Measurements from ENCODE around the gene SUMO1. TPM values are rescaled to one million over a fixed set of nuclear protein-coding genes. Genes with fewer than 3 reads are reported as not detected.
A peak's percentile ranks its signal among the peaks of the same experiment; 100 is the strongest.

SUMO1 gene
- total RNA-seq, 2 experiments from 2014 or later = 101 to 120 TPM

DNA sequence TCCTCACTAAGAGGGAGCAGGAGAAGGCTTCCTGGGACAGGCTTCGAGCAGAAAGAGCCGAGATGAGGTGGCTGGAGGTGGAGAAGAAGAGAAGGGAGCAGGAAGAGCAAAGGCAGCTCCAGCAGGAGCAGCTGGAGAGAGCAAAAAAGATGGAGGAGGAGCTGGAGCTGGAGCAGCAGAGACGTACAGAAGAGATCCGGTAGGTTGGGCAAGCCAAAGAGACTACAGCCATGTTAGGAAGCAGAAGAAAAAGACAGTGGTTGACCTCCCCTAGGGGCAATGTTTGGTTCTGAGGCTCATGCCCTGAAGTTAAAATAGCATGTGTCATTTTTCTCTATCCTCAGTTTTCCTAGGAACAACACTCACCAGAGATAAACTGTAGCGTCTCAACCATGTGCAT lies 45.1 kb downstream of the SUMO1 start:
- H3K27me3 Mint-ChIP-seq = peaks cover 11% of the 10 kb centered on the region
- ChIA-PET POLR2A (no interaction called here), CTCF (interaction anchor here (1.1 kb wide), 1 partner anchor 10 kb away, joined by 3 read pairs; no protein-coding TSS in a partner anchor)
- no peaks in the 10 kb centered on the region for H3K9me3 Mint-ChIP-seq
- no peaks in the 10 kb centered on the region for H3K36me3 Mint-ChIP-seq (ENCODE audit: low read depth)
- no peak overlapping the region for H3K27ac Mint-ChIP-seq
- no peaks in the 10 kb centered on the region for H3K4me1 Mint-ChIP-seq
- no peak for DNase-seq
- no peak overlapping the region for H3K4me3 Mint-ChIP-seq

DNA sequence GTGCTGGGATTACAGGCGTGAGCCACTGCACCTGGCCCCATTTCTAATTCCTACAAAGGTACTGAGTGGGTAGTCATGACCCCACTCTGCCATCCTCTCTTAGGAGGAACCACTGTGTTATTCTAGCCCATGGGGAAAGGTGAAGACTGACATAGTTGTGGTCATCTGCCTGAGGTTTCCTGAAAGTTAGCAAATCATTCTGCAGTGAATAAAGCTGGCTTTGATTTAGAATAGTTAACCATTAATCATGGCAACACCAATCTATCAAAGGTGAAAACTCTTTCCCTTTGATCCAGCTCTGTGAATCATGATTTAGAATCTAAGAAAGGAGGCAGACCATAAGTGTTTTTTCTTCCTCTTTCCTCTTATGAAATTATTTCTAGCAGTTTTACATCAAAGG lies 50.8 kb downstream of the SUMO1 start:
- DNase-seq = no peak
- Mint-ChIP-seq H3K27ac (no peak overlapping the region), H3K4me1 (no peaks in the 10 kb centered on the region), H3K36me3 (ENCODE audit: low read depth) (no peaks in the 10 kb centered on the region), H3K27me3 (peaks cover 12% of the 10 kb centered on the region), H3K4me3 (no peak overlapping the region), H3K9me3 (no peaks in the 10 kb centered on the region)
- POLR2A ChIA-PET = no interaction called here
- CTCF ChIA-PET = no interaction called here

DNA sequence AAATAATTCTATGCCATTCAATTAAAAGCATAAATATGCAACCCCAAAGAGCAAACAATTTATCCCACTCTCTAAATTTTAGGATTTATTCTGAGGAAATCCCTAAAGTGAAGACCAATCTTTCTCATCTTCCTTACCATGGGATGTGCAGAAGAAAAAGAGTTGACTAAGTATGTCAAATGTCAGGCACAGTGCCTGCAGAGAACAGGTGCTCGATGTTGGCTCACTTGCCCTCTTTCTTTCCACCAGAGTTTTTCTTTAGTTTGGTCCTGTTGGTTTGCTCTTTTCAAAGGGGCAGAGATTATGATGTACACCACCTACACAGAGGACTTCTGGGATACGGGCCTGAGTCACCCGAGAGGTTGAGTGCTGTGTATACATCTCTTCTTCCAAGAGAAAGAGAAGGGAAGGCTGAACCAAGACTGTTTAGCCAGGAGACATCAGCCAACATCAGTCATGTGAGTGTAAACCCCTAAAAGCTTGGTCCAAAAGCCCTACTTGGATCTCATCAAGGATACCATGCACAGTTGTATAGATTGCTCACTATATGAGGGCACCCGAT lies 51.7 kb downstream of the SUMO1 start:
- POLR2A ChIA-PET = no interaction called here
- Mint-ChIP-seq H3K4me1 (no peaks in the 10 kb centered on the region), H3K36me3 (ENCODE audit: low read depth) (no peaks in the 10 kb centered on the region), H3K9me3 (no peaks in the 10 kb centered on the region), H3K27me3 (peaks cover 13% of the 10 kb centered on the region), H3K27ac (no peak overlapping the region), H3K4me3 (no peak overlapping the region)
- CTCF ChIA-PET = no interaction called here
- DNase-seq = no peak

DNA sequence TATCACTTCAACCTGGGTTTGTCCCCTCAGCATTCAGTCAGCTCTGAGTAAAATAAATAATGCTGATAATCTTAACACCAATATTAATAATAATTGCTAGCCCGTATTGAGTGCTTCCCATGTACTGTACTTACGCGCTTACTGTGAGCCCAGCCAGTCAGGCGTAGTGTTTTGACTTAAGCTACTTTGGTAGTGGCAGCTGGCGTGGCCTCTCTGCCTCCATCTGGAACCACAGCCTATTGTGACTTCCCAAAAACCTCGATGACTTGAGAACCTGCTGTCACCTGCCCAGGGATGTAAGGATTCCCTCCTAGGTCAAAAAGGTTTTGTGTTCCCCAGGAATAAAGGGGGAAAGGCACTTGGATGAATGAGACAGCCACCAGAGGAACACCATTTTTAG lies 53.2 kb downstream of the SUMO1 start:
- Mint-ChIP-seq H3K9me3 (no peaks in the 10 kb centered on the region), H3K27me3 (peaks cover 14% of the 10 kb centered on the region), H3K36me3 (ENCODE audit: low read depth) (no peaks in the 10 kb centered on the region), H3K4me3 (no peak overlapping the region), H3K27ac (no peak overlapping the region), H3K4me1 (no peaks in the 10 kb centered on the region)
- no peak for DNase-seq
- ChIA-PET CTCF (interaction anchor here (0.7 kb wide), 1 partner anchor 13 kb away, joined by 3 read pairs; no protein-coding TSS in a partner anchor), POLR2A (no interaction called here)

DNA sequence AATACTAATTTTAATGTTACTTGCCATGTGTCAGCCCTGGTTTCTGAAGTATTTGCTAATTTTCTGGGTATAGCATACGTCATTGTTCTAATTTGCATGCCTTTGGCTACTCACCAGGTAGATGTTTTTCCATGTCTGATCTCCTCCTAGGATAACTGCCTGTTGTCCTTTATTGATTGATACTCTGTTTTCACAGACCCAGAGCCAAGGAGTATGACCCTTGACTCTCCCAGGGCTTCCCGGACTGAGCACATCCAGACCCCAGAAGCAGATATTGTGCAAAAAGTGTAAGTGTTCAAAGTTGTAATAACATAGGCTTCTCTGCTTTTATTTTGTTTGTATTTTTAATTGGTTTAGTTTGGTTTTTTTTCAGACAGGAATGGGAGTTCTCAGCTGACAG lies 53.8 kb downstream of the SUMO1 start:
- ChIA-PET POLR2A (interaction anchor here (0.6 kb wide), 1 partner anchor 120 kb away, joined by 3 read pairs; no protein-coding TSS in a partner anchor), CTCF (interaction anchor here (0.6 to 0.7 kb wide), 2 partner anchors 13 to 21 kb away, joined by 3 to 5 read pairs; no protein-coding TSS in a partner anchor)
- no peak overlapping the region for H3K4me3 Mint-ChIP-seq
- H3K4me1 Mint-ChIP-seq = no peaks in the 10 kb centered on the region
- no peaks in the 10 kb centered on the region for H3K36me3 Mint-ChIP-seq (ENCODE audit: low read depth)
- DNase-seq = no peak
- H3K27me3 Mint-ChIP-seq = peaks cover 13% of the 10 kb centered on the region
- no peak overlapping the region for H3K27ac Mint-ChIP-seq
- no peaks in the 10 kb centered on the region for H3K9me3 Mint-ChIP-seq

DNA sequence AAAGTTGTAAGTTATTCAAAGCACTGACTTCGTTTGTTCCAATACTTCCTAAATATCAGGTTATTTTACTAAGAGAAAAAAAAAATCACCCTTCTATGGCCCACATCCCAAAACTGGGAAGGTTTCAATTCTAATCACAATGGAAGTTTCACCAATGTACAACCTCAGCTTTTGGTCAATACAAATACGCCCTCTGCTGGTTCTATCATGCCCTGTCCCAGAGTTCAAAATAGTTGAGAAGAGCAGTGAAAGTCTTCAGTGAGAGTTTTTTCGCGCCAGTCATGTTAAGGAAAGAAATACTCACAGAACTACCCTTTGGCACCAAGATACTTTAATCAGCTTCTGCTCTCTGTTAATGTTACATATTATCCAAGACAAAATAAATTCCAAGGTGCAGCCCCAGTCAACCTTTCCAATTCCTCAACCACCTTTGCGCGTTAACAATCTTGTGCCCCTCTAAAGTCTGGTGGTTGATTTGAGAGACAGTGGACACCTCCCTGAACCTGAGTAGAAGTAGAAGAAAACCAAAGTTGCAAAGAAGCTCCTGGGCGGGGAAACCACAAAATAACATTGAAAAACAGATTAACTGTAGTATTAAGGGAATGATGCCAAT lies 59.9 kb downstream of the SUMO1 start:
- Mint-ChIP-seq H3K27me3 (peaks cover 2% of the 10 kb centered on the region), H3K27ac (no peak overlapping the region), H3K9me3 (no peaks in the 10 kb centered on the region), H3K4me1 (no peaks in the 10 kb centered on the region), H3K36me3 (ENCODE audit: low read depth) (no peaks in the 10 kb centered on the region), H3K4me3 (no peak overlapping the region)
- ChIA-PET POLR2A (no interaction called here), CTCF (interaction anchor here (0.7 to 1.0 kb wide), 3 partner anchors 19 to 318 kb away, joined by 3 to 6 read pairs (median 4); no protein-coding TSS in a partner anchor)
- peak; percentile 64 for DNase-seq

DNA sequence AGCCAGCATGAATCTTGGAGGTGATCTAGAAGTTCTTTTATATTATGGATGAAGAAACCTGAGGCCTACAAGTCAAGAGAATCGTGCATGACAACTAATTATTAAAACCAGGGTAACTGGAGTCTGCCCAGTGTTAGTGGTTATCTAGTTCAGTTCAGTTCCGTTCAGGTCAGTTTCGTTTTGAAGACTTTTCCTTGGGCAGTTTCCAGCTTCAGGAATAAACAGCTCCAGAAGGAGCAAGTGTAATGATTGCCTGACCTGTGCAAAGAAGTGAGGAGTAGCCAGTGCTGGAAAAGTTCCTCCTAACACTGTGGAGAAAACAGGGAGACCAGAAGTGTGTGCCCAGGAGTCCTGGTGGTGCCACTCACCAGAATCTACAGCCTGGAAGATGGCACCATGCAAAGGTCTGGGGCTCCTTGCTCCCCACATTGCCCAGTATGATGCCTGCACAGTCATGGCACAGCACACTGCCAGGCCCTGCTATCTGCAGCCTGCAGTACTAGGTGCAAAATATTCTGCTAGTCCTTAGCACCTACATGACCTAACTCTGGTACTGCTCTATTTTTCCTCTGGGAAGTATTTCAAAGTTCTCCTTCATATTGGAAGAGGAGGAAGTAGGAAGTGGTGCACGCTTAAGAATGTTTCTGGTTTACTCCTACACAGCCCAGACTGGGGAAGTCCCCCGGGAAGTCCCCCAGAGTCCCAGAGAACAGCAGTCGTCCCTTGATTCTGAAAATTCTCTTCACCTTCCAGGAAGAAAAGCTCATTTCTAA lies 65.8 kb downstream of the SUMO1 start:
- Mint-ChIP-seq H3K4me3 (no peak overlapping the region), H3K36me3 (ENCODE audit: low read depth) (no peaks in the 10 kb centered on the region), H3K27me3 (no peaks in the 10 kb centered on the region), H3K4me1 (peaks cover 10% of the 10 kb centered on the region), H3K27ac (no peak overlapping the region), H3K9me3 (no peaks in the 10 kb centered on the region)
- ChIA-PET CTCF (interaction anchor here (1.0 to 1.1 kb wide), 2 partner anchors 12 to 17 kb away, joined by 3 read pairs; no protein-coding TSS in a partner anchor), POLR2A (no interaction called here)
- DNase-seq = no peak

DNA sequence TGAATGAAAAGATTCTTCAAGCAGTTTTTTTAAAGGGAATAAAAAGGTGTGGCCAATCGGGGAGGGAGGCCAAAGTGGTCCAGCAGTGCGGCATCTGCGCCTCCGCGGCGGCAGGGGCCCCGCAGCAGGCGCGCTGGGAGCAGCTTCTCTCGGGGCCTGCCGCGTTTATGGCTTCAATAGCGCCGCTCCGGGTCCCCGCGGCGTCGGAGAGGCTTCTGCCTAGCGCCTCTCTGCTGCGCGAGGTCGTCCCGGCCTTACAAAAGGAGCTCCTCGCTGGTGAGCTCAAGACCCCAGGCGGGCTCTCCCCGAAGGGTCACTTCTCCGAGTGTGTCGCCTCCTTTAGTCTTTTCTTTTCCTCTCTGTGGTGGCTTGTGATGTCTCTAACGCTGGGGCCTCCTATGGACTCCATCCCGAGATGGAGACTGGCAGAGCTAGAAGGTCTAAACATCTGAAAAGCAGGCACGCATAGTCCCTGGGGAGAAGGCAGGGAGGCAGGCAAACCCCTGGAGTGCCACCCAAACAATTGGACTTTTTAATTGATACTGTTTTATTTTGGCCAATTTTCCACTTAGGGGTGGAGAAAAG lies 67.1 kb downstream of the SUMO1 start:
- Mint-ChIP-seq H3K27ac (no peak overlapping the region), H3K9me3 (no peaks in the 10 kb centered on the region), H3K4me1 (peaks cover 10% of the 10 kb centered on the region), H3K27me3 (no peaks in the 10 kb centered on the region), H3K36me3 (ENCODE audit: low read depth) (no peaks in the 10 kb centered on the region), H3K4me3 (no peak overlapping the region)
- DNase-seq = no peak
- POLR2A ChIA-PET = no interaction called here
- CTCF ChIA-PET = interaction anchor here (0.9 to 1.1 kb wide), 4 partner anchors 13 to 211 kb away, joined by 3 to 4 read pairs (median 3); no protein-coding TSS in a partner anchor

DNA sequence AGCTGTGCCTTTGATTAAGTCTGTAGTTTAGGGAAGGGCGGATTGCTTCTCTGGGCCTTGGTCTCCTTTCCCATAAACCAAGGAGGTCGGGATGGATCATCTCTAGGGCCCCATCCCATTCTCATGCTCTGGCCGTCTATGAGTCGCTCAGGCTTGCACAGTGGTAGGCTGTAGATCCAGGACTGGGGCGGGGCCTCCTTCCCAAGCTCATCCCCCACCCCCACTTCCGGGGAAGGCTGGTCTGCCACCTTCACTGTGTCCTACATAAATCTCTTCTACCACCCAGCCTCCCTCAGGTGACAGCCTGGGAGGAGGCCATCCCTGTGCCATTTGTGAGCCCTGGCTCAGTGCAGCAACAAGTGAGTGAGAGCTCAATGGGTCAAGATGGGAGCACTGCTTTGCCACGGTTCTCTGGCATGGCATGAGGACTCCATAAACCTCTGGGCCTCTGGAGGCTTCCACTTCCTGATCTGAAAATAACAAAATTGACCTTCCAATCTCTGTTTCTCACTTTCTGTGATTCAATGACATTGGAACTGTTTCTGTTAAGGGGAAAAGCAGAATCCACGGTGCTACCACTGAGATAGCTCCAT lies 68.5 kb downstream of the SUMO1 start:
- H3K4me1 Mint-ChIP-seq = peaks cover 10% of the 10 kb centered on the region
- no peaks in the 10 kb centered on the region for H3K36me3 Mint-ChIP-seq (ENCODE audit: low read depth)
- no peak overlapping the region for H3K27ac Mint-ChIP-seq
- H3K4me3 Mint-ChIP-seq = no peak overlapping the region
- ChIA-PET CTCF (no interaction called here), POLR2A (no interaction called here)
- no peaks in the 10 kb centered on the region for H3K9me3 Mint-ChIP-seq
- DNase-seq = no peak
- no peaks in the 10 kb centered on the region for H3K27me3 Mint-ChIP-seq

DNA sequence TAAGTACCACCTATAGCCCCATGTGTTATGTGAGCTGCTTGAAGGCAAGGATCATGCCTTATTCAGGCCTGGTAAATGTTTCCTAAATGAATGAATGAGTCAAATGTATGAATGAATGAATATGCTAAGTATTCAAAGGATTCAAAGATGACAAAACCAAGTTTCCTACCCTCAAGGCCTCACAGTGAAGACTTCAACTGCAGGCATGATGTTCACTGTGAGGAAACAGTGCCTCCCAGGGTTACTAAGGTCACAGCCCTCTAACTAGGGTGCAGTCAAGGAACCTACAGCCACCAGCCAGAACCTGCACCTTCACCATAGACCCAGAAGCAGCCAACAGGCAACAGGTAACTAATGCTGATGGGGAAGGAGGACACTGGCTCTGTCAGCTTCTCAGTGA lies 69.3 kb downstream of the SUMO1 start:
- ChIA-PET POLR2A (no interaction called here), CTCF (no interaction called here)
- no peak for DNase-seq
- no peaks in the 10 kb centered on the region for H3K27me3 Mint-ChIP-seq
- H3K36me3 Mint-ChIP-seq (ENCODE audit: low read depth) = no peaks in the 10 kb centered on the region
- H3K4me3 Mint-ChIP-seq = no peak overlapping the region
- no peak overlapping the region for H3K27ac Mint-ChIP-seq
- H3K9me3 Mint-ChIP-seq = no peaks in the 10 kb centered on the region
- peaks cover 10% of the 10 kb centered on the region for H3K4me1 Mint-ChIP-seq

DNA sequence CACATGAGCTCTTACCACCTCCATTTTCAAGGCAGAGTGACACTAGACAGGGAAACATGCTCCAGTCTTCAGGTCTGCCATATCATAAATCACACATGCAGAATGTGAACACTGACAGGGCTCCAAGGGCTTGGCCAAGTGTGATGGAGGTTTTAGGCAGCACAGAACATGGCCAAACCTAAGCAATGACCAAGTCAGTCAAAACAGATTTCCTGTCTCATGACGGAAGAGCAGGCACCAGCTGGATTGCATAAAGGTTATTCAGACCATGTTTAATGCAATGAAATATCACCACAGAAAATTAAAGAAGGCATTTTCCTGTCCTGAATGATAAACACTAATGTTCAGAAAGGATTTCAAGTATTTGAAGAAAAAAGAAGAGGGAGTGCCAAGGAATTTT lies 72.5 kb downstream of the SUMO1 start:
- ChIA-PET CTCF (interaction anchor here (0.6 kb wide), 1 partner anchor 1522 kb away, joined by 3 read pairs; no protein-coding TSS in a partner anchor), POLR2A (no interaction called here)
- no peaks in the 10 kb centered on the region for H3K27me3 Mint-ChIP-seq
- H3K27ac Mint-ChIP-seq = no peak overlapping the region
- no peak overlapping the region for H3K4me3 Mint-ChIP-seq
- no peak for DNase-seq
- no peaks in the 10 kb centered on the region for H3K36me3 Mint-ChIP-seq (ENCODE audit: low read depth)
- no peaks in the 10 kb centered on the region for H3K9me3 Mint-ChIP-seq
- H3K4me1 Mint-ChIP-seq = peaks cover 2% of the 10 kb centered on the region

DNA sequence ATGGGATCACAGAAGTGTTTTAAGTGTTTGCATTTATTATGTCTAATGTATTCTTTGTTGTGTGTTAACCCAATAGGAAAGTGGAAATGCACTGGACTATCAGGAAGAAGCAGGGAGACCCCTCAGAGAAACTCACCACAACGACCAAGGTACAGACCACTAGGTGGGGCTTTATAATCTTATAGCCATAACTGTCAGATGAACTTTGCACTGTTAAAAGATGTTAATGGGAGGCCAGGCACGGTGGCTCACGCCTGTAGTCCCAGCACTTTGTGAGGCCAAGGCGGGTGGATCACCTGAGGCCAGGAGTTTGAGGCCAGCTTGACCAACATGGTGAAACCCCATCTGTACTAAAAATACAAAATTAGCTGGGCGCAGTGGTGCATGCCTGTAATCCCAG lies 73.2 kb downstream of the SUMO1 start:
- Mint-ChIP-seq H3K27ac (no peak overlapping the region), H3K4me1 (peaks cover 2% of the 10 kb centered on the region), H3K27me3 (no peaks in the 10 kb centered on the region), H3K36me3 (ENCODE audit: low read depth) (no peaks in the 10 kb centered on the region), H3K9me3 (no peaks in the 10 kb centered on the region), H3K4me3 (no peak overlapping the region)
- ChIA-PET CTCF (interaction anchor here (0.6 kb wide), 1 partner anchor 1523 kb away, joined by 3 read pairs; no protein-coding TSS in a partner anchor), POLR2A (no interaction called here)
- DNase-seq = no peak

DNA sequence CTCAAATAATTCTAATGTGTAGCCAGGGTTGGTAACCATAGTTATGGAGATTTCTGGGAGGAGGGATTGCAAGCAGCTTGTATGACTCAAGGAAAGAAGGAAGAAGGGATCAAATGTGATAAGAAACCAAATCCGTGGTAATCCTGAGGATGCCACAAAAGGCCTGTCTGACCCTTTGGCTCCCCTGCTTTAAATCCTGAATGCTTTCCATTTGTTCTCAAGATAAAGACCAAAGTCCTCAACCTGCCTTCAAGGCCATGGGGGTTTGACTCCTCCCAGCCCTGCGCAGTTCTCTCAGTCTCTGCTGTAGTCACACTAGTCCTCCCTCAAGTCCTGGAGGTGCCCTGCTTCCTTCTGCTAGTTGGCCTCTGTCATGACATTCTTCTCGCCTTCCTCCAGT lies 74.0 kb downstream of the SUMO1 start:
- DNase-seq = no peak
- Mint-ChIP-seq H3K27me3 (no peaks in the 10 kb centered on the region), H3K4me3 (no peak overlapping the region), H3K36me3 (ENCODE audit: low read depth) (no peaks in the 10 kb centered on the region), H3K4me1 (peaks cover 2% of the 10 kb centered on the region), H3K27ac (no peak overlapping the region), H3K9me3 (no peaks in the 10 kb centered on the region)
- CTCF ChIA-PET = interaction anchor here (1.0 kb wide), 1 partner anchor 9 kb away, joined by 3 read pairs; no protein-coding TSS in a partner anchor
- POLR2A ChIA-PET = no interaction called here
